Measurements from ENCODE around the gene NCL.

GRCh38 chr2:231463698-231464575 lies at the start of gene NCL:
- TF ChIP-seq POLR2AphosphoS5 (IDR thresholded peaks at IDR 0.05): peak; percentile 99
- no peak for TF ChIP-seq CTCF (IDR thresholded peaks at IDR 0.05)
- peak; percentile 94 to 98 for TF ChIP-seq POLR2A (IDR thresholded peaks at IDR 0.05)
